H1 (cell line): ENCODE data around the gene MYOCOS. TPM values are rescaled to one million over a fixed set of nuclear protein-coding genes. Genes with fewer than 3 reads are reported as not detected.

ENCODE experiments used
- CHD1 ChIP-seq: IDR thresholded peaks from 2 replicates; pipeline ENCODE4 v1.6.1; 2012; ENCODE audit warnings: low read depth, low read length, improper control_type of control experiment
- MAX ChIP-seq: IDR thresholded peaks from 2 replicates; pipeline ENCODE4 v1.6.1; 2012; ENCODE audit warnings: inconsistent platforms
- SAP30 ChIP-seq: fragments of 300-600 bp; sonication (generic); IDR thresholded peaks from 2 replicates; pipeline ENCODE4 v1.7.1; 2012; ENCODE audit warnings: low read length, moderate library complexity, mild to moderate bottlenecking, inconsistent platforms; ENCODE audit not compliant: insufficient read depth, insufficient replicate concordance
- ZNF274 ChIP-seq: IDR thresholded peaks from 2 replicates; pipeline ENCODE4 v1.7.0; 2012; ENCODE audit warnings: low read length, borderline replicate concordance; ENCODE audit errors: extremely low read depth
- polyA plus RNA-seq, 7 experiments: library from polyadenylated mRNA; depleted of rRNA in 3 of 7; stranded (reverse) in 5 of 7; unstranded in 2 of 7; fragments of >200 nt in 5 of 7; fragments of 200-250 nt in 2 of 7; gene quantifications; 1 replicate in 5 of 7; 2 replicates in 1 of 7; 4 replicates in 1 of 7; pipeline versions ENCODE4 v1.2.1 to v1.2.3, GENCODE V29; 2011 to 2013; ENCODE audit warnings: missing spikeins in 2 of 7, mixed read lengths in 2 of 7
- total RNA-seq: library from RNA; stranded (reverse); fragmentation: NEBNext Ultra II Directional; extraction: Animal tissue kit (Norgen Biotek cat#: 25700); gene quantifications from 2 replicates; pipeline ENCODE4 v1.2.1, GENCODE V29; 2021

Gene MYOCOS
- total and polyA plus RNA-seq, 2 of the 8 experiments (the other 6 are each of a cell fraction or from before 2014, with no cell fraction given): not detected

- TF ChIP-seq SAP30 (no peak), MAX (no peak), ZNF274 (no peak), CHD1 (no peak)
- TF ChIP-seq, all 59 proteins: peak for 0
These were observed 21.1 kb downstream of the MYOCOS start (continued) for GRCh38 chr1:171643156-171643555.
